Esophagus squamous epithelium (tissue), 4 donors: ENCODE measurements around the gene ZNF678.

Experiments used
- CTCF ChIP-seq, 6 experiments: fragments of 450-650 bp in 4 of 6; fragments of 200-600 bp in 2 of 6; sonication (generic) in 2 of 6; IDR thresholded peaks; one replicate each; pipeline ENCODE4 v1.5.1; 2016 to 2019; ENCODE audit warnings: antibody characterized with exemption in 6 of 6, mild to moderate bottlenecking in 4 of 6, moderate library complexity in 4 of 6
- POLR2A ChIP-seq, 4 donors: fragments of 450-650 bp; IDR thresholded peaks; one replicate each; pipeline ENCODE4 v1.6.1; 2017; ENCODE audit warnings: antibody characterized with exemption in 4 of 4, mild to moderate bottlenecking in 4 of 4, moderate library complexity in 3 of 4

- no peak for TF ChIP-seq CTCF (IDR thresholded peaks at IDR 0.05)
- TF ChIP-seq POLR2A (IDR thresholded peaks at IDR 0.05): no peak
Observed at GRCh38 chr1:227723474-227723873, 160.1 kb downstream of the ZNF678 start.
